Pulmonary artery endothelial cell (primary cell): ENCODE results near the gene URGCP. TPM values are rescaled to one million over a fixed set of nuclear protein-coding genes. Genes with fewer than 3 reads are reported as not detected.
"Not testable (repeated sequence)": the region's sequence is repeated elsewhere in the genome, so short reads cannot be mapped to it uniquely, and the experiment has no call there.

ENCODE experiments used
- DNase-seq: peaks from one replicate; pipeline ENCODE4 v3.0.0-alpha.2; 2011; ENCODE audit warnings: low read depth, low spot score
- total RNA-seq: library from RNA; depleted of rRNA; stranded (reverse); fragments of >200 nt; gene quantifications from 2 replicates; pipeline ENCODE4 v1.2.3, GENCODE V29; 2014

The URGCP gene
- total RNA-seq, 1 donor from 2014 or later = 23.9 TPM

- no peak for DNase-seq
Observed at GRCh38 chr7:43834463-43835251, 71.7 kb downstream of the URGCP start.

GRCh38 chr7:43830917-43831316 is 75.5 kb downstream of the URGCP start:
- DNase-seq = not testable (repeated sequence)

Other genes with a start within 250 kb of the URGCP start
- gene COA1, start 177.1 kb downstream of the URGCP start, total RNA-seq = 47.8 and 53.5 TPM in 2 replicates
- 32.8 and 40.1 TPM in 2 replicates for gene BLVRA, start 147.9 kb downstream of the URGCP start, total RNA-seq
- 64.0 and 87.2 TPM in 2 replicates for gene MRPS24, start 37.1 kb downstream of the URGCP start, total RNA-seq
- 8.0 and 9.4 TPM in 2 replicates for gene UBE2D4, start 19.8 kb upstream of the URGCP start, total RNA-seq
- gene SPDYE1, start 91.3 kb upstream of the URGCP start, total RNA-seq = not detected in 2 replicates
- gene DBNL, start 138.1 kb upstream of the URGCP start, total RNA-seq = 197 and 200 TPM in 2 replicates
- 0.14 TPM in 1 of 2 replicates, not detected in the other for gene PGAM2, start 159.0 kb upstream of the URGCP start, total RNA-seq
- gene POLM, start 175.9 kb upstream of the URGCP start, total RNA-seq = 8.4 and 10.1 TPM in 2 replicates
- gene AEBP1, start 197.7 kb upstream of the URGCP start, total RNA-seq = 2.6 and 5.4 TPM in 2 replicates
- gene POLD2, start 217.0 kb upstream of the URGCP start, total RNA-seq = 105 and 130 TPM in 2 replicates
- gene MYL7, start 234.7 kb upstream of the URGCP start, total RNA-seq = not detected in 2 replicates